Lower leg skin (tissue), 3 donors: ENCODE data around the gene PDCD6IP.

Source experiments
- POLR2A ChIP-seq, 2 donors: fragments of 450-650 bp; IDR thresholded peaks; one replicate each; pipeline ENCODE4 v1.6.1; 2016 to 2017; ENCODE audit warnings: antibody characterized with exemption in 2 of 2, mild to moderate bottlenecking in 1 of 2, moderate library complexity in 1 of 2
- TF ChIP-seq, protein P1 (sequence below), 3 donors: fragments of 450-650 bp; IDR thresholded peaks; one replicate each; pipeline ENCODE4 v1.5.1; 2016; ENCODE audit warnings: antibody characterized with exemption in 3 of 3, mild to moderate bottlenecking in 3 of 3, moderate library complexity in 2 of 3

DNA sequence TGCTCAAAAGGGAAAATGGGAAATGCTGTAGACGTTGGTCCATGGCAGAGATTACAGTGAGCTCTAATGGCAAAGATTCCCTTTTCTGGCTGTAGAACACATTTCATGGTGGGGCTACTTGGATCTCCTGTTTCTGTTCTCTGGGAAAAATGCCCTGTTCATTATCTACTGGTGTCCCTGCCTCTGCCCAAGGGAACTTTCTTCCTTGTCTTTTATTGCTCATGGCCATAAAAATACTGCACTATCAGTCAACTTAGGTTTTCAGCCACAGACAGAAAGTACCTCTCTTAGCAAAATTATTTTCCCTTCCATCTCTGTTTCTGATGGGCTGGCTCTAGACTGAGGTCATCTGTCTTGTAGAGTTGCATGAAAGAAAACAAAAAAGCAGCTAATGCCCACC lies 98.9 kb downstream of the PDCD6IP start:
- TF ChIP-seq, protein P1, sequence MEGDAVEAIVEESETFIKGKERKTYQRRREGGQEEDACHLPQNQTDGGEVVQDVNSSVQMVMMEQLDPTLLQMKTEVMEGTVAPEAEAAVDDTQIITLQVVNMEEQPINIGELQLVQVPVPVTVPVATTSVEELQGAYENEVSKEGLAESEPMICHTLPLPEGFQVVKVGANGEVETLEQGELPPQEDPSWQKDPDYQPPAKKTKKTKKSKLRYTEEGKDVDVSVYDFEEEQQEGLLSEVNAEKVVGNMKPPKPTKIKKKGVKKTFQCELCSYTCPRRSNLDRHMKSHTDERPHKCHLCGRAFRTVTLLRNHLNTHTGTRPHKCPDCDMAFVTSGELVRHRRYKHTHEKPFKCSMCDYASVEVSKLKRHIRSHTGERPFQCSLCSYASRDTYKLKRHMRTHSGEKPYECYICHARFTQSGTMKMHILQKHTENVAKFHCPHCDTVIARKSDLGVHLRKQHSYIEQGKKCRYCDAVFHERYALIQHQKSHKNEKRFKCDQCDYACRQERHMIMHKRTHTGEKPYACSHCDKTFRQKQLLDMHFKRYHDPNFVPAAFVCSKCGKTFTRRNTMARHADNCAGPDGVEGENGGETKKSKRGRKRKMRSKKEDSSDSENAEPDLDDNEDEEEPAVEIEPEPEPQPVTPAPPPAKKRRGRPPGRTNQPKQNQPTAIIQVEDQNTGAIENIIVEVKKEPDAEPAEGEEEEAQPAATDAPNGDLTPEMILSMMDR (IDR thresholded peaks at IDR 0.05) = no peak
- no peak for TF ChIP-seq POLR2A (IDR thresholded peaks at IDR 0.05)
